ENCODE measurements around the gene FREM1.

- TF ChIP-seq CTCF (conservative IDR thresholded peaks at IDR 0.05; ENCODE audit: low read length) (no peak), EZH2phosphoT487 (IDR thresholded peaks at IDR 0.05; ENCODE audit: borderline replicate concordance, low read depth, low read length) (no peak)
Measured at GRCh38 chr9:14889451-14889850, 20.8 kb downstream of the FREM1 start.

Measured in OCI-LY7 (cell line).